Tibial artery (tissue), 4 donors: ENCODE results near the gene CALML3.

Experiments
- DNase-seq, 2 donors: peaks; one replicate each; pipeline ENCODE4 v3.0.0-alpha.2; 2019
- H3K27ac ChIP-seq, 2 donors: fragments of 200-600 bp; sonication (generic) in 1 of 2; 1 replicate in 1 of 2; 2 replicates in 1 of 2; pipeline ENCODE4 v1.5.1; 2018 to 2019; ENCODE audit warnings: mild to moderate bottlenecking in 1 of 2
- H3K27me3 ChIP-seq, 2 donors: fragments of 200-600 bp; sonication (generic) in 1 of 2; one replicate each; pipeline versions ENCODE4 v1.5.1 to v1.6.0; 2016 to 2019
- H3K36me3 ChIP-seq, 3 donors: fragments of 200-600 bp; sonication (generic) in 2 of 3; one replicate each; pipeline ENCODE4 v1.5.1; 2016 to 2019; ENCODE audit warnings: mild to moderate bottlenecking in 2 of 3
- H3K4me1 ChIP-seq, 4 donors: fragments of 200-600 bp; sonication (generic) in 2 of 4; 1 replicate in 3 of 4; 2 replicates in 1 of 4; pipeline ENCODE4 v1.5.1; 2016 to 2019
- H3K4me3 ChIP-seq, 2 donors: fragments of 200-600 bp; sonication (generic) in 1 of 2; 1 replicate in 1 of 2; 2 replicates in 1 of 2; pipeline ENCODE4 v1.5.1; 2018 to 2019; ENCODE audit warnings: mild to moderate bottlenecking in 2 of 2
- H3K9me3 ChIP-seq, 3 donors: fragments of 200-600 bp; sonication (generic) in 1 of 3; one replicate each; pipeline ENCODE4 v1.5.1; 2016 to 2019
- CTCF ChIP-seq, 2 experiments: fragments of 200-600 bp in 1 of 2; fragments of 450-650 bp in 1 of 2; IDR thresholded peaks; one replicate each; pipeline ENCODE4 v1.5.1; 2017 to 2019; ENCODE audit warnings: antibody characterized with exemption in 2 of 2, mild to moderate bottlenecking in 1 of 2, moderate library complexity in 1 of 2
- intact Hi-C: fragments of 100-400 bp; cut with DNase I; formaldehyde crosslinking; loops from one replicate; pipeline ENCODE4 v1.15.0; 2023; ENCODE audit warnings: low total_unique reads

The CALML3 gene

GRCh38 chr10:5545426-5545777, 20.6 kb downstream of the CALML3 start:
- H3K4me3 ChIP-seq = no peak overlapping the region
- intact Hi-C loops = no loop called here
- peak overlapping the region; percentile 82 to 90 for H3K27ac ChIP-seq
- H3K9me3 ChIP-seq = peaks cover 0 to 6% (median 0%) of the 10 kb centered on the region in 3 donors
- H3K36me3 ChIP-seq = no peaks in the 10 kb centered on the region
- DNase-seq = no peak
- no peaks in the 10 kb centered on the region for H3K27me3 ChIP-seq
- H3K4me1 ChIP-seq = peaks cover 6 to 68% (median 58%) of the 10 kb centered on the region in 4 donors
- TF ChIP-seq CTCF (IDR thresholded peaks at IDR 0.05) = no peak

GRCh38 chr10:5545778-5546710, 21.3 kb downstream of the CALML3 start:
- H3K9me3 ChIP-seq = peaks cover 0 to 6% (median 0%) of the 10 kb centered on the region in 3 donors
- H3K27ac ChIP-seq = peak overlapping the region; percentile 82 to 90
- peaks cover 6 to 69% (median 60%) of the 10 kb centered on the region in 4 donors for H3K4me1 ChIP-seq
- H3K27me3 ChIP-seq = no peaks in the 10 kb centered on the region
- H3K36me3 ChIP-seq = no peaks in the 10 kb centered on the region
- peak; percentile 83 to 94 for DNase-seq
- no peak for TF ChIP-seq CTCF (IDR thresholded peaks at IDR 0.05)
- H3K4me3 ChIP-seq = no peak overlapping the region
- intact Hi-C loops = no loop called here

GRCh38 chr10:5546891-5547680, 22.3 kb downstream of the CALML3 start:
- TF ChIP-seq CTCF (IDR thresholded peaks at IDR 0.05) = no peak
- DNase-seq = peak; percentile 23 to 66
- Histone ChIP-seq H3K27ac (peak overlapping the region; percentile 82 to 90), H3K4me3 (peak overlapping the region in 1 of 2 donors; percentile 33), H3K36me3 (no peaks in the 10 kb centered on the region), H3K4me1 (peaks cover 6 to 80% (median 60%) of the 10 kb centered on the region in 4 donors), H3K9me3 (peaks cover 0 to 6% (median 0%) of the 10 kb centered on the region in 3 donors), H3K27me3 (no peaks in the 10 kb centered on the region)
- intact Hi-C loops = no loop called here

- intact Hi-C loops = no loop called here
- Histone ChIP-seq H3K9me3 (peaks cover 0 to 6% (median 0%) of the 10 kb centered on the region in 3 donors), H3K27ac (peak overlapping the region; percentile 82 to 90), H3K36me3 (no peaks in the 10 kb centered on the region), H3K27me3 (no peaks in the 10 kb centered on the region), H3K4me1 (peaks cover 6 to 85% (median 63%) of the 10 kb centered on the region in 4 donors), H3K4me3 (peak overlapping the region; percentile 8 to 33)
- peak in 1 of 2 donors; percentile 66 for DNase-seq
- TF ChIP-seq CTCF (IDR thresholded peaks at IDR 0.05) = no peak
Measured at GRCh38 chr10:5547681-5547930, 22.8 kb downstream of the CALML3 start.

GRCh38 chr10:5547931-5548660, 23.3 kb downstream of the CALML3 start:
- Histone ChIP-seq H3K4me3 (peak overlapping the region; percentile 8 to 33), H3K27ac (peak overlapping the region; percentile 82 to 90), H3K36me3 (no peaks in the 10 kb centered on the region), H3K27me3 (no peaks in the 10 kb centered on the region), H3K9me3 (peaks cover 0 to 6% (median 0%) of the 10 kb centered on the region in 3 donors), H3K4me1 (peaks cover 6 to 90% (median 63%) of the 10 kb centered on the region in 4 donors)
- DNase-seq = peak in 1 of 2 donors; percentile 70
- no peak for TF ChIP-seq CTCF (IDR thresholded peaks at IDR 0.05)
- intact Hi-C loops = no loop called here
